HG03097 (cell line): Measurements from ENCODE around the gene FLT4.

ENCODE experiments used
- ATAC-seq: cut with Tn5 transposase; IDR thresholded peaks from one replicate; pipeline ENCODE4 v1.9.1; 2021; ENCODE audit not compliant: unreplicated experiment, low FRiP score

FLT4 gene

DNA sequence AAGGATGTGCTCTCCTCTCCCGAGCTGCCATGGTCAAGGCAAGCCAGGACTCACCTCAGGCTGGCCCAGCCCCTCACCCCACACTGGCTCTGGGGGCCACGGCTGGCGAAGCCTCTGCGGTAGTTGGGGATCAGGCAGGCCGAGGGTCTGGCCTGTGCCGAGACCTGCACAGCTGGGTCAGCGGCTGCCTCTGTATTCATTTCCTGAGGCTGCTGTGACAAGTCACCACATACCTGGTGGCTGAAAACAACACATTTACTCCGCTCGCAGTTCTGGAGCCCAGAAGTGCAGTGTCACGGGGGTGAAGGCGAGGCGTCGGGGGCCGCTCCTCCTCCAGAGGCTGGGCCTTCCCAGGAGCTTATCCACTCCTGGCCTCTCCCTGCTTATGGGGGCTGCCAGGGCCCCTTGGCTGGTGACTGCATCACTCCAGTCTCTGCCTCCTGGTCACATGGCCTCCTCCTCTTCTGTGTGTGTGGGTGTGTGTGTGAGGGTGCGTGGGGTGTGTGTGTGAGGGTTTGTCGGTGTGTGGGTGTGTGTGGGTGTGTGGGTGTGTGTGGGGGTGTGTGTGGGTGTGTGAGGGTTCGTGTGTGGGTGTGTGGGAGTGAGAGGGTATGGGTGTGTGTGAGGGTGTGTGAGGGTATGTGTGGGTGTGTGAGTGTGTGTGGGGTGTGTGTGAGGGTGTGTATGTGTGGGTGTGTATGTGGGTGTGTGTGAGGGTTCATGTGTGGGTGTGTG lies 54.9 kb downstream of the FLT4 start:
- ATAC-seq: no peak

DNA sequence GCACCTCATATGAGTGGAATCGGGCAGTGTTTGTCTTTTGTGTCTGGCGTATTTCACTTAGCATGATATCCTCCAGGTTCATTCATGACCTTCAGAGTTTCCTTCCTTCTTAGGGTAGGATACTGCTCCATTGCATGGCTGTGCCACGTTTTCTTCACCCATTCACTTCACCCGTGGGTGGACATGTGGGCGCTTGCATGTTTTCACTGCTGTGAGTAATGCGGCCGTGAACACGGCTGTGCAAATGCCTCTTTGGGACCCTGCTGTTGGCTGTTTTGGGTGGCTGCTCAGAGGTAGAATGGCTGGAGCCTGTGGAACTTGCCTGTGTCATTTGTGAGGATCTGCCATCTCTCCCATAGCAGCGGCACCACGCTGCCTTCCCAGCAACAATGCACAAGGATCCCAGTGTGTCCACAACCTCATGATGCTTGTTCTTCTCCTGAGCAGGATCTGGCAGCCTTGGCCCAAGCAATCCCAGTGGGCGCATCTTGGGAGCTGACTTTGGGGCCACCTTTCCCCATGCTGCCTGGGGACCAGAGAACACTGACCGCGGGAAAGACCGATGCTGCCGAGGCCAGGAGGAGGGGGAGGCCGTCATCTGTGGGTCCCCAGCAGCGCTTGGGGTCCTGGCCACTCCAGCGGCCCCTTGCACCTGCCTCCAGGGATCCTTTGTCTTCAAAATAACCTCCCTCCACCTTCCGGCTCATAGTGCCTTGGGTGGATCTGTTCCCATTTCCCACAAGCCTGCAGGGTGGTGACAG lies 55.8 kb downstream of the FLT4 start:
- ATAC-seq: no peak

DNA sequence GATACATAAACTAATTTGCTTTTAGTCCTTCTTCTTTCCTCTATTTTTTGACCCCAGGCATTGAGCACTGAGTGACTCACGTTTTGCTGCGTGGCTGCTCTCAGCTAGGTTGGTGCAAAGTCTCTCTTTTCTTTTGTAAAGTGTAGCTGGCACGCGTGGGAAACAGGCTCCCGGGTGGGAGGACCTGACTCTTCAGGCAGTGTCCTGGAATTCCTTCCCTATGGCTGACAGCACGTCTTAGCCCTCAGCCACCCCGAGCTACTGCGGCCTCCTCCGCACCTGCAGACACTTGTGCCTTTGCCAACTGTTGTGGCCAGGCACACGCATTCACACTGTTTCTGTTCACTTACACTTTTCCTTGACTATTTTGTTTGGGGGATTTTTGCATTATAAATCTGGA lies 57.2 kb downstream of the FLT4 start:
- no peak for ATAC-seq

DNA sequence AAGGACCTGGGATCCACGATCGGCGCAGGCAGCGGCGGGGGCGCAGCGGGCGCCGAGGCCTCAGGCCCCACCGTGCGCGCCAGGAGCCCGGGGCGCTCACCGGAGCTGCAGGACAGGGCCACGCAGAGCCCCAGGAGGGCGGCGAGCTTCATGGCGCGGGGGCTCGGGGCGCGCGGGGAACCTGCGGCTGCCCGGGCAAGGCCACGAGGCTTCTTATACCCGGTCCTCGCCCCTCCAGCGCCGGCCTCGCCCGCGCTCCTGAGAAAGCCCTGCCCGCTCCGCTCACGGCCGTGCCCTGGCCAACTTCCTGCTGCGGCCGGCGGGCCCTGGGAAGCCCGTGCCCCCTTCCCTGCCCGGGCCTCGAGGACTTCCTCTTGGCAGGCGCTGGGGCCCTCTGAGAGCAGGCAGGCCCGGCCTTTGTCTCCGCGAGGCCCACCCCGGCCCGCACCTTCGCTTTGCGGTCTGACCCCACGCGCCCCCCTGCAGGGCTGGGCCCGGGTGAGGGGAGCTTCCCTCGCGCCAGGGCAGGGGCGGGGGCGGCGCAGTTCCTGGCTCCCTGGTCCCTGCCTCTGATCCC lies 58.0 kb downstream of the FLT4 start, which contains the start of gene SCGB3A1:
Gene SCGB3A1 (minus strand): TSS at position 189 of the 577 bp plus-strand sequence. CDS start 37 bp downstream, at position 152.
- no peak for ATAC-seq

DNA sequence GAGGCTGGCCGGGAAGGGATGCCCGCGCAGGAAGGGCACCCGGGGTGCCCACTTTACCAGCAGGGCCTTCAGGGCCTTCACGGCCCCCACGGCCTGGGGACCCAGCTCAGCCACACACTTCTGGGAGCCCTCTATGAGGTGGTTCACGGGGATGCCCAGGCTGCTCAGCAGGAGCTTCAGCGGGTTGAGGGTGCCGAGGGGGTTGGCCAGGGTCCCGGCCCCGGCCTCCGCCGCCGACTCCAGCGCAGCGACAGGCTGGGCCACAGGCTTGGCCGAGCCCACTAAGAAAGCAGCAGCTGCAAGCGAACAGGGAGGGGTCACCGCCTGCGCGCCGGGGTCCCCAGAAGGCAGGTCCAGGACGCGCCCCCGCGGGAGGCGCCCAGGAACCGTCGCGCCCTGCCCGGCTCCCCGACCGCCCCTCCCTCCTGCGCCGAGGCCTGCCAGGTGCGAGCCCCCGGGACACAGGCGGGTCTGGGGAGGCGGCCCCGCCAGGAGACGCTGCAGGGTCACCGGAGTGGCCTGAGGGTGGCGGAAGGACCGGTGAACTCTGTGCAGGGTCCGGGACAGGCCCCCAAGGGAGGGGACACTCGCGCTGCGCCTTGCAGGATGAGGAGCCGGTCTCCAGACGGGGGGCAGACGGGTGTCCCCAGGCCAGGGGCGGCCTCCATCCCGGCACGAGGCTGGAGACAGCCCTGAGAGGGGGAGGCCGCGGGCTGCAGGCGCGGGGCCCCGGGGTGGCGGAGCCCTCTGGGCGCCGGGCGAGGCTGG lies 58.7 kb downstream of the FLT4 start:
- no peak for ATAC-seq

DNA sequence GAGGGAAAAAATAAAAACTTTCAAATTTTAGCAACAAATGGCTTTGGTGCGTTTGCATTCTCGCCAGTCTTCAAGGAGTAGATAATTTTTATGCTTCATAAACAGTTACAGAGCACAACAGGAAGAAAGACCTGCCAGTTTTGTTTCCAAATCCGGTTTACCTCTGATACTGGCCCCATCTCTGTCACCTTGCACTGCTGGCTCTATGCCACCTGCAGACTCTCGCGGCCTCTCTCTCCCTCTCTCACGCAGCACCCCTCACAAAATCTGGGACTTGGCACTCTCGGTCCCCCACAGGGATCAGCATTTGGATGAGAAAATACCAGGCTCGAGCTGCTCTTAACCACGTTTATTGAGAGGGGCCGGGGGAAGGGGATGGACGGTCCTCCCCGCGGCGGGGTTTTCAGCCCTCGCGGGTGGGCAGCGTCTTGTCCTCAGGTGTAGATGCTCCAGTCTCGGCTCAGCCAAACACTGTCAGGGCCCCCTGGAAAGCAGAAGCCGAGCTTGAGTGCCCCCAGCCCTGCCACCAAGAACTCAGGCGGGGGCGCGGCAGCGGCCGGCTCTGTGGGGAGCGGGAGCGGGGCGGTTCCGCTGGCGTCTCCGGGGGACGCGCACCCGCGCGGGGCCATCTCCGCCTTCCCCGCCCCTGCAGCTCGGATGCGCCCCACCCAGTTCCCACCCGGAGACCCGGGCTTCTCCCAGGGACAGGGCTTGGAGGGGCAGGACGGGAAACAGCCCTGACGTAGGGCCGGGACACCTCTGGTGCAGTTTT lies 59.4 kb downstream of the FLT4 start:
- no peak for ATAC-seq

DNA sequence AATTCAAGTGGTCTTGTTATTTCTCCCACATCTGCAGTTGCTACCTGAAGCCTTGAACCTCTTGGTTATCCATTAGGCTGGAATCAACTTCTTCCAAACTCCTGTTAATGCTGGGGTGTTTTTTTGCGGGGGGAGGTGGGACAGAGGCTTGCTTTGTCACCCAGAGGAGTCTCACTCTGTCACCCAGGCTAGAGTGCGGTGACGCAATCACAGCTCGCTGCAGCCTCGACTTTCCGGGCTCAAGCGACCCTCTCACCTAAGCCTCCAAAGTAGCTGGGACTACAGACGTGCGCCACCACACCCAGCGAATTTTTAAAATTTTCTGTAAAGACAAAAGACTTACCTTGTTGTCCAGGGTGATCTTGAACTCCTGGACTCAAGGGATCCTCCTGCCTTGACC lies 62.5 kb downstream of the FLT4 start:
- ATAC-seq: no peak

DNA sequence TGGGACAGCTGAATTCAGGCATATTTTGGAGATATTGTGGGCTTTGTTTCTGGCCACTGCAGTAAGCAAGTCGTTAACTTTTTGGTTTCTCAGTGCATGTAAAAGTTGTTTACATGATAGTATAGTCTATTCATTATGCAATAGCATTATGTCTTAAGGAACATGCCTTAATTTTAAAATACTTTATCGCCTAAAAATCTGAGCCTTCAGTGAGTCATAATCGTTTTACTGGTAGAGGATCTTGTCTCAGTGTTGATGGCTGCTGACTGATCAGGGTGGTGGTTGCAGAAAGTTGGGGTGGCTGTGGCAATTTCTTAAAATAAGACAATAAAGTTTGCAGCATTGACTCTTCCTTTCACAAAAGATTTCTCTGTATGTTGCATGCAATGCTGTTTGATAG lies 63.2 kb downstream of the FLT4 start:
- ATAC-seq: no peak

DNA sequence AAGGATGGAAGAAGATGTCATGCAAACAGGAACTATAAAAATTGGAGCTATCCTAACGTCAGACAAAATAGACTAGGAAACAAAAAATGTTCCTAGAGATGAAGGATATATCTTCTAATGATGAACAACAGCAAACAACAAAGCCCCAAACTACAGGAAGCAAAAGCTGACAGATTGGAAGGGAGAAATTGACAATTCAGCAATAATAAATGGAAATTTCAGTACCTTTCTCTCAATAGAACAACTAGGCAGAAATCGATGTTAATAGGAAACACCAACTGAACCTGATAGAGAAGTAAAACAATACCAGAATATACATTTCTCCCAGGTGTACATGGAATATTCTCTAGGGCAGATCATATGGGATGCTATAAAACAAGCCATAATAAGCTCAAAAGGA lies 65.7 kb downstream of the FLT4 start:
- no peak for ATAC-seq

DNA sequence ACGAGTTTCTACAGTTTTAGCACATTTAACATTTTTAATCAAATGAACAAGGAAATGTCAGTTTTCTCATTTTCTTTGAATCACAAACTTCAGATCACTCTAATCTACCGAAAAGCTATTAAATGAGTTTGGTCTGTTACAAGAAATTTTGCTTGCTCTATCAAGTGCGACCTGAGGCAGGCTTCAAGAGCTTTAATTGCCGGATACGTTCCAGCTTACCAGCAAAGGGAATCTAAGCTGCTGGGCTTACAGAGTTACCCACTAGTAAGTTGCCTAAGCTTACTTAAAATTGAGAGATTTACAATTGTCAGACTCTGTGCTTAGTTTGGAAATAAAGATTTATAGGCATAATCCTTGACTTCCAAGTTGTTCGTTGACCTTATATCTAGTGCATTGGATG lies 68.7 kb downstream of the FLT4 start:
- no peak for ATAC-seq

DNA sequence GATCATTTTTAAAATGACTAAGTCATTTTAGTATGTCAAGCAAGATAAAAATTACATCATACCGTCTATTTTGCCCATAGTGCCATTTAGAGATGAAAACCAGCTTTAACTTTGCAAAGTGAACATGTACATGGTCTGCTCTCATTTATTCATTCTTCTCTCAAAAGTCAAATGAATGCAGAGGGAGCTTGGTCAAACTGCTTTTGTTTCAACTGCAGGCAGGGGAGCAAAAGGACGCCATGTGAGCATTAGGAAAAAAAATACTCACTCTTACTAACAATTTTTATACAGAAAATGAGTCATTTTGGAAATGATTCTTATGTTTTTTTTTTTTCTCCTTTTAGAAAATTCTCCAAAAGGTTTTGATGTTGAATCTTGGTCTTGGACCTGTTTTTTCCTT lies 73.8 kb downstream of the FLT4 start:
- ATAC-seq: no peak

DNA sequence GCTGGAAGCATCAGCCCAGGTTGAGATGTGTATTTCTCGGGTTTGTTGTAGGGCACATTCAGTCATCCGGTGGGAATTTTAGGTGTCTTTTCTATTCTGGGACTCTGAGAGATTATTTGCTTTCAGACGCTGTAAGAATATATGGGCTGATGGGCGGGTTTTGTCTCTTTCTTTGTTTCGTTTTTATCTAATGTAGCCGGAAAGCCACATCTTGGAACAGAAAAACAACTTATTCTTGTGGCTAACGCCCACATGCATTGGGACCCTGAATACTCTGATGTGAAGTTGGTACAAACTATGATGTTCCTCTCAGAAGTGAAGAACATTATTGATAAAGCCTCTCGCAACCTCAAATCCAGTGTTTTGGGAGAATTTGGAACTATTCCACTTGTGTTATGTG lies 80.5 kb downstream of the FLT4 start:
- ATAC-seq: no peak

DNA sequence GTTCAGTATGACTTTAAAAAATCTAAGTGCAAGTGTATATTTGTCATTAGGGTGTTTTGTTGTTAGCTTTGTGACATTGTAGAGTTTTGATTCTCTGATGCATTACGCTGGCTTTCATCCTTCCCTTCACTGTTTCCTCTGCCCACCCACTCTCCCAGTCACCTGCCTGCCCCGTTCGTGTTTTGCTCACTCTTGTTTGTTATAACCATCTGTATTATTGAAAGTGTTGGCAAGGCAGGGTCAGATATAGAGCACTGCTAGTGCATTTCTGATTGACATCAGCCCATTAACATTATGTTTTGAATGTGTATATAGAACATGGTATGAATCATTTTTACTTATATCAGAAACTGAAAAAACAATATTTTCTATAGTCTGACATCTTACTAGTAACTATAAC lies 85.4 kb downstream of the FLT4 start:
- no peak for ATAC-seq

DNA sequence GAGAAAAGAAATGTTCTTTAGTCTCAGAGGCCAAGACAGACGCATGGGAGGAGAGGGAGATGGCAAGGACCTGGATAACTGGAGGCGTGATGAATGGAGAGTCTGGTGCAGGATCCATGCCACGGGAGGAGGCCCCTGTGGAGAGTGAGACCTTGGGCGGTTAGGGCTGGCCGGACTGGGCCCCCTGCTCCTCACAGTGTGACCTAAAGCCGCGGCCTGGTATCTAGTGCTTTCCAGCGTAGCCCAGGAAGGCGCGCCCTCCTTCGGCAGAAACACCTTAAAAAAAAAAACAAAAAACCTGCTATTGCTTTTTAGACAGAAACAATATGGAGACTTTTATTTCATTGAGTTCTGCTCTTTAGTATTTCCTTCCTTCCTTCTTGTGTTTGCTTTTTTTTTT lies 91.2 kb downstream of the FLT4 start:
- no peak for ATAC-seq

DNA sequence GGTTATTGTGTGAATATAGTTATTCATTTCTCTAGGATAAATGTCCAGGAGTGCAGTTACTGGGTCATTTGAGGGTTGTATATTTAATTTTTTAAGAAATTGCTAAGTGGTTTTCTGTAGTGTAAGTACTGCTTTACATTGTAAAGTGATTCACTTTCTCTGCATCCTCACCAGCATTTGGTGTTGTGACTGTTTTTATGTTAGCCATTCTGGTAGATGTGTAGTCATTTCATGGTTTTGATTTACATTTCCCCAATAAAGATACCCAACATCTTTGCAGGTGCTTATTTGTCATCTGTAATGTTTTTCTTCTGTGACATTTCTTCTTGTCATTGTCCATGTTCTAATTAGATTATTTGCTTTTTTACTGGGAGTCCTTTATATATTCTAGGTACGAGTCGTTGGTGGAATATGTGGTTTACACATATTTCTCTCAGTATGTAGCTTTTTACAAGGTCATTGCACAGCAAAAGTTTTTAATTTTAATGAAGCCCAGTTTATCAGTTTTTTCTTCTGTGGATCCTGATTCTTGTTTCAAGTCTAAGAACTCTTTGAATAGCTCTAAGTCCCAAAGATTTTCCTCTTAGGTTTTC lies 92.1 kb downstream of the FLT4 start:
- no peak for ATAC-seq

DNA sequence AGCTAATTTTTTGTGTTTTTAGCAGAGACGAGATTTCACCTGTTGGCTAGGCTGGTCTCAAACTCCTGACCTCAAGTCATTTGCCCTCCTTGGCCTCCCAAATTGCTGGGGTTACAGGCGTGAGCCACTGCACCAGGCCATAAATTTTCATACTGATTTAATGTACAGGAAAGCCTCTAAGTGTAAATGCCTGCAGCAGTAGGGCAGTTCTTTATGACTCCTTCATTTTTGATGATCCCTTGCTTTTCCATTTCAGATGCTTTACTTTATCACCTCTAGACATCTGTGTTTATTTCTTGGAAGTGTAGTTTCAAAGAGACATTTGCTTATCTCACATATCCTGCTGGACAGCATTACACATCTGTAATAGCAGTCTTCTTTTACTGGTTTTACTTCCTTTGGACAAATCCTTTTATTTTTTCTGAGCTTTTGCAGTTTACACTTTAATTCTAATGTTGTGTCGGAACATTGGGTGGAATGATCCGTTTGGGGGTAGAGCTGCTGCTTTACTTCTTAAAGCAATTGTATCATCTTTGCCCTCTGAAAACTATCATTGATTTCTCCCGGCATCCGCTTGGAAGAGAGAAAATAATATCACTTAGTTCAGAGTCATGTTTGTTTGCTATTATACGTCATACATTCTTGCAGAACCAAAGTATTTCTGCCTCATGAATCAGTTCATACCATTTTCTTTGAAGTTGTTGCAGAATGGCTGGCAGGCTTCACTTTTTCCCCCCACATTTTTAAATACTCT lies 94.1 kb downstream of the FLT4 start:
- no peak for ATAC-seq

DNA sequence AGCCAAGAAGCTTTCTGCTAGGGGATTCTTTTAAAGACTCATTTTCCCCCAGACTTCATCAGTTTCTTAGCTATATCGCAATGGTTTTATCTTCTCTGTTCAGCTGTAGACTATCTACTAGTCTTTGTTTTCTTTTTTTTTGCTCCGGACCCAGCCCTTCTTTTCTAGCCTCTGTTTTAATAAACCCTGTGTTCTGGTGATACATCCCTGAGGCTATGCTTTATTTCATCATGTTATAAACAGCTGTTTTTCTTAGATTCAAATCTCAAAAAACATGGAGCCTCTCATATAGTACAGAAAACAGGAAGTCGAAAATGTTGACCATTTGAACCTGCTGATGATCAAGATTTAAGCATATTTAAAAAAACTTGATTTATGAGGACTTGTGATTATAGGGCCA lies 95.9 kb downstream of the FLT4 start:
- ATAC-seq: no peak
